Duodenal mucosa (tissue), 2 donors: ENCODE data around the gene SLC8B1.

Experiments used
- H3K27ac ChIP-seq: one replicate; pipeline ENCODE4 v1.7.0; 2013; ENCODE audit warnings: low read depth, low read length
- H3K27me3 ChIP-seq, 2 donors: one replicate each; pipeline ENCODE4 v1.7.0; 2013; ENCODE audit warnings: low read length in 2 of 2, control low read depth in 1 of 2; ENCODE audit not compliant: insufficient read depth in 2 of 2, control insufficient read depth in 1 of 2
- H3K36me3 ChIP-seq, 2 donors: one replicate each; pipeline ENCODE4 v1.7.0; 2013; ENCODE audit warnings: low read length in 2 of 2, control low read depth in 1 of 2; ENCODE audit not compliant: insufficient read depth in 2 of 2, control insufficient read depth in 1 of 2
- H3K4me1 ChIP-seq, 2 donors: one replicate each; pipeline ENCODE4 v1.7.0; 2013; ENCODE audit warnings: low read length in 2 of 2, control low read depth in 1 of 2; ENCODE audit not compliant: insufficient read depth in 2 of 2, control insufficient read depth in 1 of 2
- H3K4me3 ChIP-seq, 2 donors: one replicate each; pipeline ENCODE4 v1.7.0; 2013; ENCODE audit warnings: low read length in 2 of 2, low read depth in 1 of 2
- H3K9ac ChIP-seq, 2 donors: one replicate each; pipeline ENCODE4 v1.7.0; 2013; ENCODE audit warnings: low read length in 2 of 2, low read depth in 1 of 2
- H3K9me3 ChIP-seq, 2 donors: one replicate each; pipeline ENCODE4 v1.7.0; 2013; ENCODE audit warnings: low read length in 2 of 2, control low read depth in 1 of 2; ENCODE audit not compliant: control insufficient read depth in 1 of 2

The SLC8B1 gene

GRCh38 chr12:113322343-113322742 is 12.6 kb downstream of the SLC8B1 start:
- Histone ChIP-seq H3K4me1 (no peaks in the 10 kb centered on the region), H3K27me3 (no peaks in the 10 kb centered on the region), H3K9ac (no peak overlapping the region), H3K27ac (no peak overlapping the region), H3K4me3 (no peak overlapping the region), H3K9me3 (no peaks in the 10 kb centered on the region), H3K36me3 (peaks cover 30 to 40% of the 10 kb centered on the region in 2 donors)

GRCh38 chr12:113320401-113320800 is 14.5 kb downstream of the SLC8B1 start:
- Histone ChIP-seq H3K27me3 (no peaks in the 10 kb centered on the region), H3K4me1 (no peaks in the 10 kb centered on the region), H3K9me3 (no peaks in the 10 kb centered on the region), H3K4me3 (no peak overlapping the region), H3K27ac (no peak overlapping the region), H3K9ac (no peak overlapping the region), H3K36me3 (peaks cover 32 to 57% of the 10 kb centered on the region in 2 donors)

GRCh38 chr12:113318900-113319628 is 15.8 kb downstream of the SLC8B1 start:
- peaks cover 35 to 63% of the 10 kb centered on the region in 2 donors for H3K36me3 ChIP-seq
- no peaks in the 10 kb centered on the region for H3K27me3 ChIP-seq
- no peaks in the 10 kb centered on the region for H3K4me1 ChIP-seq
- H3K9ac ChIP-seq: no peak overlapping the region
- H3K27ac ChIP-seq: no peak overlapping the region
- no peak overlapping the region for H3K4me3 ChIP-seq
- no peaks in the 10 kb centered on the region for H3K9me3 ChIP-seq

GRCh38 chr12:113318046-113318656 is 16.8 kb downstream of the SLC8B1 start:
- no peak overlapping the region for H3K9ac ChIP-seq
- H3K36me3 ChIP-seq: peaks cover 36 to 67% of the 10 kb centered on the region in 2 donors
- H3K4me3 ChIP-seq: no peak overlapping the region
- H3K27ac ChIP-seq: no peak overlapping the region
- no peaks in the 10 kb centered on the region for H3K27me3 ChIP-seq
- no peaks in the 10 kb centered on the region for H3K4me1 ChIP-seq
- no peaks in the 10 kb centered on the region for H3K9me3 ChIP-seq

GRCh38 chr12:113317122-113317521 is 17.8 kb downstream of the SLC8B1 start:
- H3K4me1 ChIP-seq: no peaks in the 10 kb centered on the region
- H3K9ac ChIP-seq: no peak overlapping the region
- peaks cover 36 to 68% of the 10 kb centered on the region in 2 donors for H3K36me3 ChIP-seq
- no peak overlapping the region for H3K4me3 ChIP-seq
- no peak overlapping the region for H3K27ac ChIP-seq
- H3K27me3 ChIP-seq: no peaks in the 10 kb centered on the region
- H3K9me3 ChIP-seq: no peaks in the 10 kb centered on the region

GRCh38 chr12:113316155-113316554 is 18.8 kb downstream of the SLC8B1 start:
- H3K9me3 ChIP-seq: no peaks in the 10 kb centered on the region
- no peak overlapping the region for H3K9ac ChIP-seq
- H3K4me1 ChIP-seq: no peaks in the 10 kb centered on the region
- H3K36me3 ChIP-seq: peaks cover 34 to 66% of the 10 kb centered on the region in 2 donors
- no peaks in the 10 kb centered on the region for H3K27me3 ChIP-seq
- no peak overlapping the region for H3K4me3 ChIP-seq
- no peak overlapping the region for H3K27ac ChIP-seq

- H3K4me3 ChIP-seq: no peak overlapping the region
- H3K9ac ChIP-seq: no peak overlapping the region
- H3K27ac ChIP-seq: no peak overlapping the region
- no peaks in the 10 kb centered on the region for H3K4me1 ChIP-seq
- no peaks in the 10 kb centered on the region for H3K27me3 ChIP-seq
- no peaks in the 10 kb centered on the region for H3K9me3 ChIP-seq
- H3K36me3 ChIP-seq: peaks cover 31 to 59% of the 10 kb centered on the region in 2 donors
Observed at GRCh38 chr12:113315358-113315757, 19.6 kb downstream of the SLC8B1 start.

GRCh38 chr12:113314121-113314529 is 20.8 kb downstream of the SLC8B1 start:
- Histone ChIP-seq H3K36me3 (peaks cover 32 to 52% of the 10 kb centered on the region in 2 donors), H3K9me3 (no peaks in the 10 kb centered on the region), H3K27ac (no peak overlapping the region), H3K4me3 (no peak overlapping the region), H3K9ac (no peak overlapping the region), H3K27me3 (no peaks in the 10 kb centered on the region), H3K4me1 (no peaks in the 10 kb centered on the region)

- Histone ChIP-seq H3K27ac (no peak overlapping the region), H3K27me3 (no peaks in the 10 kb centered on the region), H3K4me1 (no peaks in the 10 kb centered on the region), H3K9ac (no peak overlapping the region), H3K4me3 (no peak overlapping the region), H3K9me3 (no peaks in the 10 kb centered on the region), H3K36me3 (peaks cover 12 to 37% of the 10 kb centered on the region in 2 donors)
Observed at GRCh38 chr12:113310489-113310888, 24.4 kb downstream of the SLC8B1 start.

GRCh38 chr12:113306382-113306781 is 28.5 kb downstream of the SLC8B1 start:
- peaks cover 17 to 47% of the 10 kb centered on the region in 2 donors for H3K36me3 ChIP-seq
- H3K4me1 ChIP-seq: no peaks in the 10 kb centered on the region
- H3K27ac ChIP-seq: no peak overlapping the region
- no peak overlapping the region for H3K9ac ChIP-seq
- H3K4me3 ChIP-seq: no peak overlapping the region
- no peaks in the 10 kb centered on the region for H3K9me3 ChIP-seq
- no peaks in the 10 kb centered on the region for H3K27me3 ChIP-seq
